Endothelial cell of umbilical vein (primary cell): ENCODE results near the gene ENOX2. TPM values are rescaled to one million over a fixed set of nuclear protein-coding genes. Genes with fewer than 3 reads are reported as not detected.

ENCODE experiments used
- BruUV-seq: library from RNA; stranded (reverse); fragments of 400-500 nt; replicated peaks from 2 replicates; lab custom pipeline; 2021; lab: Mats Ljungman, UMichigan
- CTCF ChIA-PET: fragments of 300-600, 350-600 bp; sonication (Branson Sonifier 250); formaldehyde crosslinking; loops from one replicate; lab custom pipeline; 2021; ENCODE audit warnings: antibody characterized with exemption, inconsistent platforms; lab: Charles Lee
- POLR2A ChIA-PET: fragments of 300-600, 350-600 bp; sonication (Branson Sonifier 250); formaldehyde crosslinking; loops from one replicate; lab custom pipeline; 2021; ENCODE audit warnings: antibody characterized with exemption, inconsistent platforms; lab: Charles Lee
- DNase-seq: peaks from one replicate; pipeline ENCODE4 v3.0.0-alpha.2; 2011; ENCODE audit warnings: low read depth, low spot score
- FAIRE-seq: peaks from 2 replicates; lab custom pipeline; 2011; peaks lifted over from hg19 to GRCh38; lab: Jason Lieb, UNC
- H2AFZ ChIP-seq: 2 replicates; pipeline ENCODE4 v1.6.0; 2012; ENCODE audit warnings: low read depth, low read length, control low read depth, inconsistent platforms
- H3K27ac ChIP-seq: 2 replicates; pipeline ENCODE4 v1.5.1; 2011; ENCODE audit warnings: low read depth, mild to moderate bottlenecking, control low read depth, low read length, moderate library complexity; ENCODE audit not compliant: insufficient read depth
- H3K27me3 ChIP-seq, 2 experiments: 2 replicates each; pipeline versions ENCODE4 v1.6.0 to v1.6.1; 2011; ENCODE audit warnings: low read length in 2 of 2, mixed read lengths in 1 of 2; ENCODE audit not compliant: control insufficient read depth in 2 of 2, insufficient read depth in 2 of 2
- H3K36me3 ChIP-seq, 2 experiments: 2 replicates in 1 of 2; 3 replicates in 1 of 2; pipeline ENCODE4 v1.5.1; 2011; ENCODE audit warnings: low read length in 2 of 2, mild to moderate bottlenecking in 1 of 2, moderate library complexity in 1 of 2; ENCODE audit not compliant: control insufficient read depth in 2 of 2, insufficient read depth in 2 of 2; ENCODE audit errors: extremely low read depth in 1 of 2
- H3K4me1 ChIP-seq: 3 replicates; pipeline ENCODE4 v1.5.1; 2011; ENCODE audit warnings: mild to moderate bottlenecking, low read length; ENCODE audit not compliant: control insufficient read depth, insufficient read depth; ENCODE audit errors: extremely low read depth
- H3K4me2 ChIP-seq: 2 replicates; pipeline ENCODE4 v1.6.1; 2011; ENCODE audit warnings: low read length, control low read depth, mixed read lengths; ENCODE audit not compliant: insufficient read depth
- H3K4me3 ChIP-seq, 3 experiments: fragments of 200-600 bp in 1 of 3; sonication (generic), shearing (Covaris generic) in 1 of 3; replicated peaks in 1 of 3; 2 replicates each; pipeline ENCODE4 v1.5.1; 2011 to 2016; ENCODE audit warnings: control low read depth in 3 of 3, low read length in 3 of 3, mild to moderate bottlenecking in 2 of 3, inconsistent platforms in 1 of 3, low read depth in 1 of 3, moderate library complexity in 1 of 3; ENCODE audit not compliant: insufficient read depth in 1 of 3
- H3K79me2 ChIP-seq: 2 replicates; pipeline ENCODE4 v1.6.0; 2012; ENCODE audit warnings: low read length, inconsistent platforms; ENCODE audit not compliant: control insufficient read depth, insufficient read depth
- H3K9ac ChIP-seq: replicated peaks from 2 replicates; pipeline ENCODE3; 2011; ENCODE audit warnings: low read length, control low read depth; ENCODE audit not compliant: insufficient read depth; ENCODE audit errors: extremely low read depth
- H3K9me1 ChIP-seq: replicated peaks from 3 replicates; pipeline ENCODE4 v1.6.0; 2011; ENCODE audit warnings: mild to moderate bottlenecking, low read length; ENCODE audit not compliant: control insufficient read depth, insufficient read depth; ENCODE audit errors: extremely low read depth
- H3K9me3 ChIP-seq: replicated peaks from 2 replicates; pipeline ENCODE4 v1.5.1; 2012; ENCODE audit warnings: low read length, inconsistent platforms; ENCODE audit not compliant: control insufficient read depth, insufficient read depth
- H4K20me1 ChIP-seq: replicated peaks from 2 replicates; pipeline ENCODE3; 2011; ENCODE audit warnings: mild to moderate bottlenecking, low read length; ENCODE audit not compliant: control insufficient read depth, insufficient read depth; ENCODE audit errors: extremely low read depth
- CTCF ChIP-seq, 2 donors: IDR thresholded peaks; 1 replicate in 1 of 2; 2 replicates in 1 of 2; pipeline ENCODE4 v1.5.1; 2011; ENCODE audit warnings: low read length in 2 of 2, mild to moderate bottlenecking in 2 of 2, moderate library complexity in 2 of 2, control low read depth in 1 of 2, inconsistent platforms in 1 of 2, low read depth in 1 of 2; ENCODE audit not compliant: insufficient read depth in 1 of 2; ENCODE audit errors: extremely low read depth in 1 of 2
- EZH2 ChIP-seq: IDR thresholded peaks from 2 replicates; pipeline ENCODE4 v1.6.1; 2012; ENCODE audit warnings: borderline replicate concordance, low read depth, mild to moderate bottlenecking, moderate library complexity, low read length, inconsistent platforms; ENCODE audit not compliant: severe bottlenecking
- FOS ChIP-seq: IDR thresholded peaks from 2 replicates; pipeline ENCODE4 v1.6.1; 2011; ENCODE audit warnings: mild to moderate bottlenecking, low read length, moderate library complexity, borderline replicate concordance; ENCODE audit not compliant: insufficient read depth
- GATA2 ChIP-seq: IDR thresholded peaks from 2 replicates; pipeline ENCODE4 v1.7.0; 2011; ENCODE audit warnings: low read depth, mild to moderate bottlenecking, moderate library complexity, mixed read lengths, low read length; ENCODE audit not compliant: insufficient read length, insufficient read depth
- JUN ChIP-seq: IDR thresholded peaks from 2 replicates; pipeline ENCODE4 v1.6.1; 2011; ENCODE audit warnings: borderline replicate concordance, low read depth; ENCODE audit not compliant: insufficient read length, insufficient read depth
- MAX ChIP-seq: IDR thresholded peaks from 2 replicates; pipeline ENCODE4 v1.6.1; 2011; ENCODE audit not compliant: insufficient read depth, insufficient read length
- MYC ChIP-seq: IDR thresholded peaks from one replicate; pipeline ENCODE4 v1.6.1; 2011; ENCODE audit warnings: mild to moderate bottlenecking, low read depth, low read length
- POLR2A ChIP-seq: IDR thresholded peaks from 2 replicates; pipeline ENCODE4 v1.6.1; 2012; ENCODE audit warnings: low read depth, mild to moderate bottlenecking, control low read depth, low read length
- POLR2AphosphoS5 ChIP-seq: IDR thresholded peaks from 2 replicates; pipeline ENCODE4 v1.6.1; 2012; ENCODE audit warnings: low read depth, mild to moderate bottlenecking, control low read depth, low read length, moderate library complexity; ENCODE audit not compliant: insufficient read depth
- dilution Hi-C: fragments of 300-500 bp; cut with MboI; formaldehyde crosslinking; loops from one replicate; pipeline ENCODE4 v1.15.0; 2019; ENCODE audit warnings: low sequenced_read_pairs; ENCODE audit not compliant: extremely low pct_ligation_motif_present
- intact Hi-C: fragments of 100-400 bp; cut with micrococcal nuclease; formaldehyde crosslinking; loops from one replicate; pipeline ENCODE4 v1.10.0; 2022
- polyA plus RNA-seq, 4 experiments: library from polyadenylated mRNA; depleted of rRNA in 3 of 4; stranded (reverse) in 3 of 4; unstranded in 1 of 4; fragments of >200 nt; gene quantifications; 2 replicates each; pipeline versions ENCODE4 v1.2.1 to v1.2.3, GENCODE V29; 2011 to 2012; ENCODE audit warnings: missing spikeins in 1 of 4
- total RNA-seq: library from RNA; stranded (reverse); gene quantifications from 2 replicates; pipeline ENCODE4 v1.2.3, GENCODE V29; 2021

The ENOX2 gene
- total and polyA plus RNA-seq, 2 donors (not counting 3 experiments of a cell fraction or from before 2014, with no cell fraction given): 5.5 to 13.1 TPM

GRCh38 chrX:130885996-130886395 lies 17.0 kb downstream of the ENOX2 start:
- ChIA-PET POLR2A (no interaction called here), CTCF (no interaction called here)
- DNase-seq (no peak), FAIRE-seq (no peak)
- TF ChIP-seq EZH2 (no peak), MAX (no peak), GATA2 (no peak), CTCF (IDR thresholded peaks at IDR 0.05; ENCODE audit: extremely low read depth in 1 of 2, insufficient read depth in 1 of 2, low read depth in 1 of 2, low read length in 2 of 2) (no peak), FOS (no peak), MYC (no peak), POLR2AphosphoS5 (no peak), JUN (no peak), POLR2A (no peak)
- no peaks in the 10 kb centered on the region for H3K79me2 ChIP-seq
- no peaks in the 10 kb centered on the region for H3K36me3 ChIP-seq
- BruUV-seq: no TSS peak
- intact Hi-C loops (no loop called here), dilution Hi-C loops (no loop called here)
- H3K27ac ChIP-seq: no peak overlapping the region
- H4K20me1 ChIP-seq: no peaks in the 10 kb centered on the region
- no peaks in the 10 kb centered on the region for H3K4me1 ChIP-seq
- no peaks in the 10 kb centered on the region for H3K9me3 ChIP-seq
- no peak overlapping the region for H3K4me2 ChIP-seq
- no peaks in the 10 kb centered on the region for H3K9me1 ChIP-seq
- H3K27me3 ChIP-seq: no peaks in the 10 kb centered on the region
- H3K9ac ChIP-seq: no peak overlapping the region
- no peak overlapping the region for H2AFZ ChIP-seq
- H3K4me3 ChIP-seq: no peak overlapping the region
